ENCODE data around the gene AGER.

AGER gene

GRCh38 chr6:32216285-32216684, 32.2 kb upstream of the AGER start:
- Histone ChIP-seq H3K4me1 (ENCODE audit: control insufficient read depth, insufficient read depth, low read length) (no peaks in the 10 kb centered on the region), H3K4me3 (ENCODE audit: low read depth, low read length) (no peak overlapping the region), H3K9me3 (ENCODE audit: control insufficient read depth, insufficient read depth, low read depth, low read length) (no peaks in the 10 kb centered on the region), H3K27ac (ENCODE audit: extremely low read depth, low read depth, low read length) (no peak overlapping the region), H3K36me3 (ENCODE audit: control insufficient read depth in 2 of 2, insufficient read depth in 1 of 2, low read length in 2 of 2) (no peaks in the 10 kb centered on the region)
- ChIA-PET CTCF (no interaction called here), POLR2A (no interaction called here)
- TF ChIP-seq ZNF621 (tag by site-specific recombination; IDR thresholded peaks at IDR 0.05) (no peak), SCRT2 (tag by site-specific recombination; IDR thresholded peaks at IDR 0.05) (peak; percentile 80)

GRCh38 chr6:32215617-32216016, 31.6 kb upstream of the AGER start:
- CTCF ChIA-PET = interaction anchor here (0.7 to 1.6 kb wide), 2 partner anchors 11 to 97 kb away, joined by 3 to 4 read pairs; no protein-coding TSS in a partner anchor
- Histone ChIP-seq H3K9me3 (ENCODE audit: control insufficient read depth, insufficient read depth, low read depth, low read length) (no peaks in the 10 kb centered on the region), H3K4me1 (ENCODE audit: control insufficient read depth, insufficient read depth, low read length) (no peaks in the 10 kb centered on the region), H3K4me3 (ENCODE audit: low read depth, low read length) (no peak overlapping the region), H3K27ac (ENCODE audit: extremely low read depth, low read depth, low read length) (no peak overlapping the region), H3K36me3 (ENCODE audit: control insufficient read depth in 2 of 2, insufficient read depth in 1 of 2, low read length in 2 of 2) (no peaks in the 10 kb centered on the region)
- TF ChIP-seq YY1 (tag by site-specific recombination; IDR thresholded peaks at IDR 0.05) (no peak), ZNF366 (tag by site-specific recombination; conservative IDR thresholded peaks at IDR 0.05) (peak; percentile 56), ZNF473 (tag by site-specific recombination; IDR thresholded peaks at IDR 0.05) (no peak), ZNF175 (tag by site-specific recombination; IDR thresholded peaks at IDR 0.05) (no peak)
- TF ChIP-seq, protein P1, sequence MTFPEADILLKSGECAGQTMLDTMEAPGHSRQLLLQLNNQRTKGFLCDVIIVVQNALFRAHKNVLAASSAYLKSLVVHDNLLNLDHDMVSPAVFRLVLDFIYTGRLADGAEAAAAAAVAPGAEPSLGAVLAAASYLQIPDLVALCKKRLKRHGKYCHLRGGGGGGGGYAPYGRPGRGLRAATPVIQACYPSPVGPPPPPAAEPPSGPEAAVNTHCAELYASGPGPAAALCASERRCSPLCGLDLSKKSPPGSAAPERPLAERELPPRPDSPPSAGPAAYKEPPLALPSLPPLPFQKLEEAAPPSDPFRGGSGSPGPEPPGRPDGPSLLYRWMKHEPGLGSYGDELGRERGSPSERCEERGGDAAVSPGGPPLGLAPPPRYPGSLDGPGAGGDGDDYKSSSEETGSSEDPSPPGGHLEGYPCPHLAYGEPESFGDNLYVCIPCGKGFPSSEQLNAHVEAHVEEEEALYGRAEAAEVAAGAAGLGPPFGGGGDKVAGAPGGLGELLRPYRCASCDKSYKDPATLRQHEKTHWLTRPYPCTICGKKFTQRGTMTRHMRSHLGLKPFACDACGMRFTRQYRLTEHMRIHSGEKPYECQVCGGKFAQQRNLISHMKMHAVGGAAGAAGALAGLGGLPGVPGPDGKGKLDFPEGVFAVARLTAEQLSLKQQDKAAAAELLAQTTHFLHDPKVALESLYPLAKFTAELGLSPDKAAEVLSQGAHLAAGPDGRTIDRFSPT (tag by site-specific recombination; IDR thresholded peaks at IDR 0.05) = no peak
- POLR2A ChIA-PET = interaction anchor here (0.6 to 1.2 kb wide), 2 partner anchors 13 to 186 kb away, joined by 3 to 4 read pairs; no protein-coding TSS in a partner anchor

DNA sequence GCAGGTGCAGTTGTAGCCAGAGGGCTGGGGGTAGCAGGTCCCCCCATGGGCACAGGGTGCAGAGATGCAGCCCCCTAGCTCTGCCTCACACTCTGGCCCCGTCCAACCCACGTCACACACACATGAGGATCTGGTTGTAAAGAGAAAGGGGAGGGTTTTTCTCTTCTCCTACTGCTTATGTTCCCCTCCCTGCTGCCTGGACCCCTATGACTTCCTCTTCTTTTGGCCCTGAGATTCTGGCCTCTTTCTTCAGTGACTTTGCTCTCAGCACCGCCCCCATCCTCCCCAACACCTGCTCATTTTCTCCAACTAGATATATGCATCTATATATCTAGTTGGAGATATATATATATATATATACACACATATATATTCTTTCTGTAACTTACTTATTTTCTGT, 30.1 kb upstream of the AGER start:
- POLR2A ChIA-PET = interaction anchor here (0.6 kb wide), 1 partner anchor 237 kb away, joined by 4 read pairs; no protein-coding TSS in a partner anchor
- H3K36me3 ChIP-seq (ENCODE audit: control insufficient read depth in 2 of 2, insufficient read depth in 1 of 2, low read length in 2 of 2) = no peaks in the 10 kb centered on the region

More for the DNA sequence above, 30.1 kb upstream of the AGER start:
- CTCF ChIA-PET = interaction anchor here (0.6 to 1.6 kb wide), 6 partner anchors 16 to 624 kb away, joined by 3 to 5 read pairs (median 4); partner anchors contain the start of genes LY6G5C and TAP2
- TF ChIP-seq REST (tag by site-specific recombination; IDR thresholded peaks at IDR 0.05) (no peak), ZNF341 (tag by site-specific recombination; IDR thresholded peaks at IDR 0.05; ENCODE audit: low read depth) (no peak), ZNF302 (tag by site-specific recombination; IDR thresholded peaks at IDR 0.05; ENCODE audit: low read depth) (no peak), ZNF777 (tag by site-specific recombination; IDR thresholded peaks at IDR 0.05; ENCODE audit: borderline replicate concordance) (no peak), ZNF624 (tag by site-specific recombination; IDR thresholded peaks at IDR 0.05) (no peak), GLI2 (tag by site-specific recombination; IDR thresholded peaks at IDR 0.05; ENCODE audit: borderline replicate concordance, low read depth) (no peak)
- no peaks in the 10 kb centered on the region for H3K4me1 ChIP-seq (ENCODE audit: control insufficient read depth, insufficient read depth, low read length)
- no peak overlapping the region for H3K4me3 ChIP-seq (ENCODE audit: low read depth, low read length)
- no peaks in the 10 kb centered on the region for H3K9me3 ChIP-seq (ENCODE audit: control insufficient read depth, insufficient read depth, low read depth, low read length)
- H3K27ac ChIP-seq (ENCODE audit: extremely low read depth, low read depth, low read length) = no peak overlapping the region
